ENCODE results near the gene HOXB8. TPM values are rescaled to one million over a fixed set of nuclear protein-coding genes. Genes with fewer than 3 reads are reported as not detected.

The HOXB8 gene
- total RNA-seq, 3 donors from 2014 or later = 0.59 to 4.6 (median 4.6) TPM

DNA sequence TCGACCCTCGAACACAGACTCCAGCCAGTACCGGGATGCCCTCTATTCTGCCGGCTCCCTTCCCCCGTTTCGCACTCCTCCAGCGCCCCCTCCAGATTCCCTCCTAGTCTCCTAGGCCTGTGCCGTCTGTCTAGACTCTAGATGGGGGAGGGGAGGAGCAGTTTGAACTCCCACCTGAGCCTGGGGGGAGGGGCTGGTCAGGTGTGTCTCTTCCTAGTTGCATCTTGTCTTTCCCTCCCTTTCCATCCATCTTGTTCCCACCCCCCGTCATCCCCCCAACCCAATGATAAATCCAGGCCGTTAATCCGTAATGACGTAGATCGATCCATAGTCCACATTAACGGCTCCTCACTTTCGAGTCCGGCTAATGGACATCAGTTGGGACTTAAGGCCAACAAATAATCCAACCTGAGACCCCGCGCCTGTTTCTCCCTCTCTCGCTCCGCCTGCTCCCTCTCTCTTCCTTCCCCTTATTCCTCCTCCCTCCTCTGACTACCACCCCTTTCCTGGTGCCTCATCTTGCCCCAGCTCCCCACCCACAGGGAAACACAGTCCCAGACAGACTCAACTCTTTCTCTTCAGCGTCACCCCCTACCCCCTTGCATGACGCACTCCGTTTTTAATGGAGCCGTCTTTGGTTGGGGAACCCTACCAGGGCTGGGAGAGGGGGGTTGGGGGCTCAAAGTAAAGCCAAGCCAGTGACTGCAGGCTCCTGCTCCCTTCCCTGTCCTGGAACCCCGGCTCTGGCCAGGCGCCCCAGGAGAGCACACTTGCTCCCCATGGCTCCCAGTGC lies 18.2 kb downstream of the HOXB8 start:
- peak overlapping the region in 1 of 2 donors; percentile 85 for H3K27ac ChIP-seq
- no peaks in the 10 kb centered on the region for H3K36me3 ChIP-seq
- intact Hi-C loops (cut with DNase I; ENCODE audit: low total_unique reads) = no loop called here
- H3K27me3 ChIP-seq = peaks cover 0 to 95% of the 10 kb centered on the region in 2 donors
- H3K9me3 ChIP-seq = no peaks in the 10 kb centered on the region
- DNase-seq (ENCODE audit: low spot score in 2 of 2) = no peak
- TF ChIP-seq POLR2A (IDR thresholded peaks at IDR 0.05) (no peak), POLR2AphosphoS5 (IDR thresholded peaks at IDR 0.05) (no peak)
- TF ChIP-seq, protein P1, sequence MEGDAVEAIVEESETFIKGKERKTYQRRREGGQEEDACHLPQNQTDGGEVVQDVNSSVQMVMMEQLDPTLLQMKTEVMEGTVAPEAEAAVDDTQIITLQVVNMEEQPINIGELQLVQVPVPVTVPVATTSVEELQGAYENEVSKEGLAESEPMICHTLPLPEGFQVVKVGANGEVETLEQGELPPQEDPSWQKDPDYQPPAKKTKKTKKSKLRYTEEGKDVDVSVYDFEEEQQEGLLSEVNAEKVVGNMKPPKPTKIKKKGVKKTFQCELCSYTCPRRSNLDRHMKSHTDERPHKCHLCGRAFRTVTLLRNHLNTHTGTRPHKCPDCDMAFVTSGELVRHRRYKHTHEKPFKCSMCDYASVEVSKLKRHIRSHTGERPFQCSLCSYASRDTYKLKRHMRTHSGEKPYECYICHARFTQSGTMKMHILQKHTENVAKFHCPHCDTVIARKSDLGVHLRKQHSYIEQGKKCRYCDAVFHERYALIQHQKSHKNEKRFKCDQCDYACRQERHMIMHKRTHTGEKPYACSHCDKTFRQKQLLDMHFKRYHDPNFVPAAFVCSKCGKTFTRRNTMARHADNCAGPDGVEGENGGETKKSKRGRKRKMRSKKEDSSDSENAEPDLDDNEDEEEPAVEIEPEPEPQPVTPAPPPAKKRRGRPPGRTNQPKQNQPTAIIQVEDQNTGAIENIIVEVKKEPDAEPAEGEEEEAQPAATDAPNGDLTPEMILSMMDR (IDR thresholded peaks at IDR 0.05) = no peak
- peaks cover 0 to 10% of the 10 kb centered on the region in 2 donors for H3K4me1 ChIP-seq
- peak overlapping the region; percentile 49 to 70 (median 59) for H3K4me3 ChIP-seq

DNA sequence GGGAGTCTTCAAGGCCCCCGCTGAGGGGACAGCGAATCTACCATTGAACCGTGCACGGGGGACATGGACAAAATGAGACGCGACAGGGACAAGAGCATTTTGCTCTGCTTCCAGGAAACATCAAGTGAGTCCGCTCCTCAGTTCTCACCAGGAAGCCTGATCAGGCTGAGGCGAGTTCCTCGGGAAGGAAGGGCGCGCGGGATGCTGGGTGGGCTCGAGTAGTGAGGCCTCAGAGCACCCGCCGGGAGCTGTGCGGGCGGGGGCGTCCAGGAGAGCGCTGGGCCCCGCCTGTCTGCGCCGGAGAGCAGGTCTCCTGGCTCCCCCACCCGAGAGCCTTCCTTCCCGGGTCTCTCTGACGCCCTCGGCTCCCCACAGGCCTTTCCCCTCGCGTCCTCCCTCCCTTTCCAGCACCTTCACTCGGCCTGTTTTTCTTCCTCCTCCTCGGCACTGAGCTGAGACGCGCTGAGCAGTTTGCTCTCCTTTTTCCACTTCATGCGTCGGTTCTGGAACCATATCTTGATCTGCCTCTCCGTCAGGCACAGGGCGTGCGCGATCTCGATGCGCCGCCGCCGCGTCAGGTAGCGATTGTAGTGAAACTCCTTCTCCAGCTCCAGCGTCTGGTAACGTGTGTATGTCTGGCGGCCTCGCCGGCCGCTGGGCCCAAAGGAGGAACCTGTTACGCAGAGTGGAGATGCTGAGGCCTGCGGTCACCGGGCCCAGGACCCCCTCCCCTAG lies 18.9 kb downstream of the HOXB8 start:
- H3K27ac ChIP-seq = peak overlapping the region in 1 of 2 donors; percentile 38
- intact Hi-C loops (cut with DNase I; ENCODE audit: low total_unique reads) = no loop called here
- H3K36me3 ChIP-seq = no peaks in the 10 kb centered on the region
- no peaks in the 10 kb centered on the region for H3K9me3 ChIP-seq
- peaks cover 0 to 94% of the 10 kb centered on the region in 2 donors for H3K27me3 ChIP-seq
- no peak for TF ChIP-seq POLR2AphosphoS5 (IDR thresholded peaks at IDR 0.05)
- TF ChIP-seq, protein P1 (IDR thresholded peaks at IDR 0.05) = no peak
- TF ChIP-seq POLR2A (IDR thresholded peaks at IDR 0.05) = no peak
- H3K4me1 ChIP-seq = peaks cover 0 to 10% of the 10 kb centered on the region in 2 donors
- peak overlapping the region in 2 of 3 donors; percentile 59 to 70 for H3K4me3 ChIP-seq
- no peak for DNase-seq (ENCODE audit: low spot score in 2 of 2)

DNA sequence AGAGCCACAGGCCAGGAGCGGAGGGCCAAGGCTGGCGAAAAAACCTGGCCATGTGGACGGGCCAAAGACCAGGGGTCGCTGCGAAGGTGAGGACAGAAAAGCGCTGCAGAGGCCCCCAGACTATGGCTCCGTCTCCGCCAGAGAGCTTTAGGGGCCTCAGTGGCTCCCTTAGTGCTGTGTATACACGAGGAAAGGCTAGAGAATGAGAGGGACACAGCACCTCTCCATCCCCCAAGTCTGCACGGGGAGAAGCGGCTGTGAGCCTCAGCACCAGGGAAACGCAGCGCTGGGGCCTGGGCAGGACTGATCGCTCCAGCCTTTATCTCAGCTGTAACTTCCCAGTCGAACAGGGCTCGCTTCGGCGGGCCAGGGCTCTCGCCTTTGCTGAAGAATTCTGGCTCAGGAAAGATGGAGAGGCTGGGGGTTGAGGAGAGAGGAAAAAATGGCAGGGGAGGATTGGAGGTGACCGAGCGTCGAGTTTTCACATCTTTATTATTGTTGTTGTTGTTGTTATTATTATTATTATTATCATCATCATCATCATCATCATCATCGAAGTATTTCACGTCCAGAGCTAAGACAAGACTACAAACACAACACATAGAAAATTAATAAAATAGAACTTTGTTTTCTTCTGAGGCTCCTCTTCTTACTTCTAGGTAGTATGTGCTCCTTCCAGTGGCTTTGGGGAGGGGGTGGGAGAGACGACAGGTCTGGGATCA lies 19.7 kb downstream of the HOXB8 start:
- Histone ChIP-seq H3K4me3 (no peak overlapping the region), H3K36me3 (no peaks in the 10 kb centered on the region), H3K9me3 (no peaks in the 10 kb centered on the region), H3K4me1 (peaks cover 0 to 10% of the 10 kb centered on the region in 2 donors), H3K27ac (no peak overlapping the region), H3K27me3 (peaks cover 0 to 92% of the 10 kb centered on the region in 2 donors)
- no peak for DNase-seq (ENCODE audit: low spot score in 2 of 2)
- TF ChIP-seq POLR2A (IDR thresholded peaks at IDR 0.05) (no peak), POLR2AphosphoS5 (IDR thresholded peaks at IDR 0.05) (no peak)
- TF ChIP-seq, protein P1 (IDR thresholded peaks at IDR 0.05) = no peak
- intact Hi-C loops (cut with DNase I; ENCODE audit: low total_unique reads) = no loop called here

DNA sequence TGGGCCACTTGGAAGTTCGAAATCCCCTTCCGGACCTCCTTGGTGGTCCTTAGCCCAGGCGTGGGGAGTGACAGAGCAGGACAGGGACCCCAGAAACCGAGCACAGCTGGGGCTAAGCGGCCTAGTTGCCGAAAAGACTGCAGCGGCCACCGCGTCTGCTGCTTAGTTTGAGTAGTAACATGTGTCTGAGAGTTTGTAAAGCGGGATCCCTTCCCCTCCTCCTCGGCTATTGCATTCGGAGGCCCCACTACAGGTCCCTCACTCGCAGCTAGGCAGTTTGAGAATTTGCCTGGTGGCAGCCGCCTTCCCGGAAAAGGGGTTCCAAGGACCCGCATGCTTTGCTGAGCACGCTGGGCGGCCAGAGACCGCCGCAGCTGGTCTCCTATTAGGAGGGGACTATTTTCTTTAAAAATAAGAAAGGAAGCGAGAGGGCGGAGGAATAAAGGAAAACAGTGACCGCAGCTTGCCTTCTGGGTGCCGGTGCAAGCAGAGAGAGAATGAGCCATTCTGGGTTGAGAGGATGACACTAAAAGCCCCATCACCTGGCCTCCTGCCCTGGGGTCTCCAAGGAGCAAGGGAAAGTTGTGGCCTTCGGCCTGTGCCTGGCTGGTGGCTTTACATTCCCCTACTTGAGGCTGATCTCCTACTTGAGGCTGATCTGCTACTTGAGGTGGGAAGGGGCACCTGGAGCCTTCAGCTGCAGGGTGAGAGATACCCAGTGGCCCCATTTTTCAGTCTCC lies 20.4 kb downstream of the HOXB8 start:
- H3K9me3 ChIP-seq = no peaks in the 10 kb centered on the region
- no peak overlapping the region for H3K4me3 ChIP-seq
- DNase-seq (ENCODE audit: low spot score in 2 of 2) = no peak
- intact Hi-C loops (cut with DNase I; ENCODE audit: low total_unique reads) = loop anchor here (5.0 kb wide), 1 partner anchor 102 kb away; no protein-coding TSS in a partner anchor
- H3K27ac ChIP-seq = no peak overlapping the region
- peaks cover 0 to 10% of the 10 kb centered on the region in 2 donors for H3K4me1 ChIP-seq
- no peak for TF ChIP-seq POLR2A (IDR thresholded peaks at IDR 0.05)
- TF ChIP-seq, protein P1 (IDR thresholded peaks at IDR 0.05) = no peak
- no peak for TF ChIP-seq POLR2AphosphoS5 (IDR thresholded peaks at IDR 0.05)
- peaks cover 0 to 88% of the 10 kb centered on the region in 2 donors for H3K27me3 ChIP-seq
- no peaks in the 10 kb centered on the region for H3K36me3 ChIP-seq

Measured in breast epithelium (tissue), 4 donors.